Pancreas (tissue), 10 donors: ENCODE results near the gene PTPRG. TPM values are rescaled to one million over a fixed set of nuclear protein-coding genes. Genes with fewer than 3 reads are reported as not detected.

ENCODE experiments used
- ATAC-seq, 4 donors: fragments of 200-7000 bp; cut with Tn5 transposase; one replicate each; pipeline versions ENCODE4 v1.8.0 to v1.9.1; 2020; ENCODE audit warnings: mild to moderate bottlenecking in 4 of 4, moderate library complexity in 4 of 4
- DNase-seq, 6 donors: peaks; one replicate each; pipeline ENCODE4 v3.0.0-alpha.2; 2020
- FAIRE-seq: peaks from 2 replicates; lab custom pipeline; 2012; peaks lifted over from hg19 to GRCh38; lab: Jason Lieb, UNC
- H3K27ac ChIP-seq, 4 donors: fragments of 200-600 bp; sonication (generic); 1 replicate in 3 of 4; 2 replicates in 1 of 4; pipeline versions ENCODE4 v1.5.0 to v1.8.0; 2020
- H3K27me3 ChIP-seq, 4 donors: fragments of 200-600 bp; one replicate each; pipeline ENCODE4 v1.8.0; 2021
- H3K36me3 ChIP-seq, 3 donors: fragments of 200-600 bp; sonication (generic) in 1 of 3; one replicate each; pipeline versions ENCODE4 v1.5.0 to v1.8.0; 2020 to 2021
- H3K4me1 ChIP-seq, 3 donors: fragments of 200-600 bp; one replicate each; pipeline ENCODE4 v1.8.0; 2021
- H3K4me3 ChIP-seq, 4 donors: fragments of 200-600 bp; sonication (generic) in 2 of 4; one replicate each; pipeline versions ENCODE4 v1.5.0 to v1.8.0; 2020 to 2021
- H3K9me3 ChIP-seq, 4 donors: fragments of 200-600 bp; one replicate each; pipeline ENCODE4 v1.8.0; 2021
- CTCF ChIP-seq, 4 donors: fragments of 200-600 bp; sonication (generic) in 3 of 4; IDR thresholded peaks; one replicate each; pipeline versions ENCODE4 v1.5.0 to v1.8.0; 2021; ENCODE audit warnings: antibody characterized with exemption in 4 of 4
- WGBS, 2 donors: extraction: QIAGEN DNeasy Blood & Tissue Kit; methylation state at CpG; one replicate each; pipeline ENCODE4 v1.1.7; 2013; 5-methylcytosine and 5-hydroxymethylcytosine counted together
- intact Hi-C, 3 donors: fragments of 100-400 bp; cut with DNase I; formaldehyde crosslinking; loops; one replicate each; pipeline versions ENCODE4 v1.11.1 to v1.14.2; 2022
- polyA plus RNA-seq, 2 donors: library from polyadenylated mRNA; stranded (reverse); fragments of 200-250 nt; gene quantifications; one replicate each; pipeline ENCODE4 v1.2.3, GENCODE V29; 2013
- total RNA-seq, 6 donors: library from RNA; stranded (reverse); fragmentation: NEBNext Ultra II Directional in 4 of 6; extraction: Animal tissue kit (Norgen Biotek cat#: 25700) in 4 of 6; gene quantifications; one replicate each; pipeline versions ENCODE4 v1.2.1 to v1.2.4, GENCODE V29; 2021 to 2023
- donor health status: healthy with polysubstance abuse.
- donor health status: DM: no; HTN: no; CAD: no; lungs with moderate emphysema.
- donor health status: DM: no; HTN: no; CAD: no.
- donor health status: control.
- donor health status: control.
- donor health status: Bipolar disorder and iron deficiency.
- donor health status: DM: yes; HTN: yes; CAD: no.
- donor health status: DM: no; HTN: no; CAD: no.
- donor health status: DM: no; HTN: no; CAD: no.
- donor health status: DM: yes; HTN: yes; CAD: no.

Gene PTPRG
- total and polyA plus RNA-seq, 8 donors, result 2.8 to 20.5 (median 9.5) TPM

GRCh38 chr3:61929617-61930016, 368.2 kb downstream of the PTPRG start:
- no peak for FAIRE-seq

GRCh38 chr3:61932499-61932898, 371.1 kb downstream of the PTPRG start:
- no peak for TF ChIP-seq CTCF (IDR thresholded peaks at IDR 0.05)
- Histone ChIP-seq H3K27me3 (no peaks in the 10 kb centered on the region), H3K27ac (no peak overlapping the region), H3K4me3 (no peak overlapping the region), H3K36me3 (no peaks in the 10 kb centered on the region), H3K9me3 (no peaks in the 10 kb centered on the region), H3K4me1 (no peaks in the 10 kb centered on the region)
- intact Hi-C loops, result no loop called here
- ATAC-seq (no peak), FAIRE-seq (no peak), DNase-seq (no peak)
- WGBS, 2 donors, result 92 to 95% methylated on average over 6 of the region's 6 CpGs

More at GRCh38 chr3:61929617-61930016, 368.2 kb downstream of the PTPRG start:
- no peak for DNase-seq
- H3K4me3 ChIP-seq, result no peak overlapping the region
- no peak for ATAC-seq
- no peak overlapping the region for H3K27ac ChIP-seq
- intact Hi-C loops, result no loop called here
- H3K9me3 ChIP-seq, result no peaks in the 10 kb centered on the region
- TF ChIP-seq CTCF (IDR thresholded peaks at IDR 0.05), result no peak
- H3K36me3 ChIP-seq, result no peaks in the 10 kb centered on the region
- H3K27me3 ChIP-seq, result no peaks in the 10 kb centered on the region
- WGBS, 2 donors, result 87 to 88% methylated on average over 8 of the region's 8 CpGs
- H3K4me1 ChIP-seq, result no peaks in the 10 kb centered on the region

GRCh38 chr3:61933798-61934504, 372.6 kb downstream of the PTPRG start:
- FAIRE-seq (no peak), DNase-seq (no peak), ATAC-seq (no peak)
- intact Hi-C loops, result no loop called here
- Histone ChIP-seq H3K4me1 (peaks cover 0 to 12% (median 10%) of the 10 kb centered on the region in 3 donors), H3K27ac (no peak overlapping the region), H3K36me3 (no peaks in the 10 kb centered on the region), H3K9me3 (no peaks in the 10 kb centered on the region), H3K27me3 (no peaks in the 10 kb centered on the region), H3K4me3 (no peak overlapping the region)
- WGBS, 2 donors, result 94 to 95% methylated on average over 5 of the region's 5 CpGs
- no peak for TF ChIP-seq CTCF (IDR thresholded peaks at IDR 0.05)

- Histone ChIP-seq H3K4me3 (no peak overlapping the region), H3K9me3 (no peaks in the 10 kb centered on the region), H3K4me1 (peaks cover 0 to 15% (median 15%) of the 10 kb centered on the region in 3 donors), H3K27ac (no peak overlapping the region), H3K27me3 (no peaks in the 10 kb centered on the region), H3K36me3 (no peaks in the 10 kb centered on the region)
- TF ChIP-seq CTCF (IDR thresholded peaks at IDR 0.05), result no peak
- FAIRE-seq, result no peak
- DNase-seq, result no peak
- WGBS, 2 donors, result 95 to 100% methylated on average over 1 of the region's 1 CpG
- no peak for ATAC-seq
- intact Hi-C loops, result no loop called here
Measured at GRCh38 chr3:61934505-61934871, 373.1 kb downstream of the PTPRG start.

GRCh38 chr3:61935814-61936213, 374.4 kb downstream of the PTPRG start:
- ATAC-seq (no peak), DNase-seq (no peak), FAIRE-seq (no peak)
- H3K36me3 ChIP-seq, result no peaks in the 10 kb centered on the region
- TF ChIP-seq CTCF (IDR thresholded peaks at IDR 0.05), result no peak
- H3K9me3 ChIP-seq, result no peaks in the 10 kb centered on the region
- 84 to 85% methylated on average over 3 of the region's 3 CpGs for WGBS, 2 donors
- no peak overlapping the region for H3K27ac ChIP-seq
- no peak overlapping the region for H3K4me3 ChIP-seq
- no peaks in the 10 kb centered on the region for H3K27me3 ChIP-seq
- intact Hi-C loops, result no loop called here
- H3K4me1 ChIP-seq, result peaks cover 0 to 16% (median 15%) of the 10 kb centered on the region in 3 donors
